Stimulated activated CD8-positive, alpha-beta memory T cell treated with anti-CD3 and anti-CD28 coated beads, Interleukin-12 subunit alpha, Interleukin-12 subunit beta, amount 100 ng/mL, for 1 hour (primary cell): ENCODE results near the gene TUBGCP6.

ENCODE experiments used
- DNase-seq: peaks from one replicate; pipeline ENCODE4 v3.0.0-alpha.2; 2020; ENCODE audit warnings: low read depth

Gene TUBGCP6

GRCh38 chr22:50196256-50196655 is 48.6 kb downstream of the TUBGCP6 start:
- no peak for DNase-seq

- no peak for DNase-seq
Observed at GRCh38 chr22:50194037-50194805, 50.6 kb downstream of the TUBGCP6 start.

GRCh38 chr22:50193621-50194020 is 51.2 kb downstream of the TUBGCP6 start:
- DNase-seq = no peak

GRCh38 chr22:50192436-50193204 is 52.2 kb downstream of the TUBGCP6 start:
- no peak for DNase-seq

- DNase-seq = peak; percentile 58
Observed at GRCh38 chr22:50190941-50191741, 53.7 kb downstream of the TUBGCP6 start.

GRCh38 chr22:50190182-50190940 is 54.5 kb downstream of the TUBGCP6 start:
- peak; percentile 63 for DNase-seq

- no peak for DNase-seq
Observed at GRCh38 chr22:50189849-50190181, 55.0 kb downstream of the TUBGCP6 start.

GRCh38 chr22:50189184-50189848 is 55.5 kb downstream of the TUBGCP6 start:
- DNase-seq = no peak

GRCh38 chr22:50188356-50188755 is 56.5 kb downstream of the TUBGCP6 start:
- no peak for DNase-seq

- no peak for DNase-seq
Observed at GRCh38 chr22:50186761-50187523, 57.9 kb downstream of the TUBGCP6 start.

GRCh38 chr22:50186181-50186714 is 58.6 kb downstream of the TUBGCP6 start:
- no peak for DNase-seq

- peak; percentile 75 for DNase-seq
Observed at GRCh38 chr22:50185375-50186087, 59.3 kb downstream of the TUBGCP6 start, which contains the start of gene TRABD. TSS of gene TRABD (plus strand) at chr22:50185913. CDS start at chr22:50193061, 7,148 bp downstream.

GRCh38 chr22:50184902-50185374 is 59.9 kb downstream of the TUBGCP6 start:
- no peak for DNase-seq

GRCh38 chr22:50184004-50184901 is 60.6 kb downstream of the TUBGCP6 start:
- DNase-seq = no peak

GRCh38 chr22:50183141-50183971 is 61.5 kb downstream of the TUBGCP6 start:
- DNase-seq = no peak

GRCh38 chr22:50182176-50183081 is 62.4 kb downstream of the TUBGCP6 start:
- no peak for DNase-seq
